Right lobe of liver (tissue), 4 donors: ENCODE results near the gene DNLZ.

ENCODE experiments used
- CTCF ChIP-seq, 4 donors: fragments of 200-600 bp in 3 of 4; fragments of 450-650 bp in 1 of 4; IDR thresholded peaks; one replicate each; pipeline versions ENCODE4 v1.5.1 to v1.8.0; 2016 to 2022; ENCODE audit warnings: antibody characterized with exemption in 4 of 4, mild to moderate bottlenecking in 2 of 4
- POLR2A ChIP-seq: fragments of 450-650 bp; IDR thresholded peaks from one replicate; pipeline ENCODE4 v1.6.1; 2017; ENCODE audit warnings: antibody characterized with exemption, mild to moderate bottlenecking
- donor health status: DM: no; HTN: no; CAD: no.
- donor health status: DM: no; HTN: no; CAD: no.
- donor health status: DM: no; HTN: yes; CAD: no.

- TF ChIP-seq CTCF (IDR thresholded peaks at IDR 0.05), result no peak
- TF ChIP-seq POLR2A, result no peak
Observed at GRCh38 chr9:136352682-136353081, 10.9 kb downstream of the DNLZ start.
